ENCODE measurements around the gene AFF4. TPM values are rescaled to one million over a fixed set of nuclear protein-coding genes. Genes with fewer than 3 reads are reported as not detected.

AFF4 gene
- polyA plus RNA-seq, 1 of the 3 experiments (the other 2 are of a cell fraction): 8.1 TPM

GRCh38 chr5:132877466-132877865 lies 86.0 kb downstream of the AFF4 start (continued):
- TF ChIP-seq NRF1 (IDR thresholded peaks at IDR 0.05; ENCODE audit: low read depth, low read length) (no peak), RAD21 (IDR thresholded peaks at IDR 0.05; ENCODE audit: low read length) (no peak), MXI1 (IDR thresholded peaks at IDR 0.05; ENCODE audit: low read depth, low read length) (no peak)

- H3K9me3 ChIP-seq: no peaks in the 10 kb centered on the region
- DNase-seq: no peak
- H3F3A ChIP-seq (replicated peaks; ENCODE audit: insufficient read depth): peaks cover 15% of the 10 kb centered on the region
- H3K9ac ChIP-seq: no peak overlapping the region
- peaks cover 0 to 4% of the 10 kb centered on the region in 2 experiments; a peak in 2 of 4 replicates for H3K4me1 ChIP-seq (ENCODE audit: control insufficient read depth in 1 of 2, insufficient read depth in 2 of 2, low read depth in 1 of 2, low read length in 1 of 2)
- no peak for TF ChIP-seq GATA2 (CRISPR knock-in tag; IDR thresholded peaks at IDR 0.05)
- no peak for TF ChIP-seq NRF1 (IDR thresholded peaks at IDR 0.05; ENCODE audit: low read depth, low read length)
- no peak for TF ChIP-seq IRF3 (IDR thresholded peaks at IDR 0.05; ENCODE audit: low read depth, low read length)
- TF ChIP-seq EZH2phosphoT487 (IDR thresholded peaks at IDR 0.05; ENCODE audit: borderline replicate concordance, low read depth): no peak
- TF ChIP-seq PBX3 (IDR thresholded peaks at IDR 0.05): no peak
- TF ChIP-seq RFX5 (IDR thresholded peaks at IDR 0.05; ENCODE audit: low read length): no peak
- no peak for TF ChIP-seq ZBTB33 (IDR thresholded peaks at IDR 0.05; ENCODE audit: borderline replicate concordance, low read depth)
- TF ChIP-seq RAD21 (IDR thresholded peaks at IDR 0.05; ENCODE audit: low read length): no peak
- TF ChIP-seq MEF2A (IDR thresholded peaks at IDR 0.05; ENCODE audit: borderline replicate concordance, low read depth): no peak
- no peak for TF ChIP-seq TCF12 (IDR thresholded peaks at IDR 0.05)
- no peak for TF ChIP-seq POLR2AphosphoS5 (IDR thresholded peaks at IDR 0.05; ENCODE audit: low read depth, low read length)
- TF ChIP-seq RCOR1 (IDR thresholded peaks at IDR 0.05; ENCODE audit: low read length): no peak
- TF ChIP-seq SMC3 (IDR thresholded peaks at IDR 0.05; ENCODE audit: low read depth, low read length): no peak
- no peak for TF ChIP-seq FOSL2 (IDR thresholded peaks at IDR 0.05; ENCODE audit: borderline replicate concordance, low read depth)
- no peaks in the 10 kb centered on the region; the same call in 1 of the 2 replicates for H3K79me2 ChIP-seq (ENCODE audit: insufficient read depth)
- no peaks in the 10 kb centered on the region for H3K9me2 ChIP-seq
- H3K4me3 ChIP-seq (ENCODE audit: low read depth in 2 of 2, low read length in 1 of 2): no peak overlapping the region
- WGBS (ENCODE audit: low lambda C conversion rate): 78% methylated on average over 1 of the region's 1 CpG
- ChIA-PET POLR2A (no interaction called here), CTCF (interaction anchor here (0.8 to 1.6 kb wide), 2 partner anchors 47 to 56 kb away, joined by 3 to 4 read pairs; no protein-coding TSS in a partner anchor)
- H3K27me3 ChIP-seq (ENCODE audit: insufficient read depth): no peaks in the 10 kb centered on the region
- peaks cover 71 to 94% of the 10 kb centered on the region in 2 experiments for H3K36me3 ChIP-seq (replicated peaks in 1 of 2; ENCODE audit: control insufficient read depth in 1 of 2, insufficient read depth in 2 of 2, low read length in 1 of 2)
- H2AFZ ChIP-seq (ENCODE audit: low read depth): no peak overlapping the region
- H3K27ac ChIP-seq (ENCODE audit: low read depth in 2 of 2, low read length in 1 of 2): peak overlapping the region in 1 of 2 experiments; percentile 35; a peak in 2 of 4 replicates
- H4K20me1 ChIP-seq (ENCODE audit: insufficient read depth): 0 out of 2 replicates have a peak, but pooled peaks cover 3% of the 10 kb centered on the region
- H3K4me2 ChIP-seq: no peak overlapping the region
Observed at GRCh38 chr5:132876020-132876759, 87.2 kb downstream of the AFF4 start.
